IMR-90 (cell line): Measurements from ENCODE around the gene SYNM. TPM values are rescaled to one million over a fixed set of nuclear protein-coding genes. Genes with fewer than 3 reads are reported as not detected.

ENCODE experiments used
- polyA plus RNA-seq, 3 experiments: library from polyadenylated mRNA; depleted of rRNA; stranded (reverse); fragments of >200 nt; gene quantifications; 2 replicates each; pipeline ENCODE4 v1.2.3, GENCODE V29; 2012; ENCODE audit warnings: low replicate concordance in 1 of 3
- total RNA-seq: library from RNA; depleted of rRNA; stranded (reverse); fragments of >200 nt; gene quantifications from 2 replicates; pipeline ENCODE4 v1.2.3, GENCODE V29; 2012; rRNA removed

SYNM gene
- total and polyA plus RNA-seq, 2 of the 4 experiments (the other 2 are of a cell fraction), result 2.1 to 3.4 TPM

Other genes with a start within 250 kb of the SYNM start
- not detected in 2 replicates for gene PGPEP1L, start 97.3 kb upstream of the SYNM start, total RNA-seq
- gene PGPEP1L, start 97.3 kb upstream of the SYNM start, polyA plus RNA-seq (2012; rRNA removed), result not detected in 2 replicates
- gene TTC23, start 144.5 kb downstream of the SYNM start, total RNA-seq, result 28.3 and 29.8 TPM in 2 replicates
- 5.2 and 7.8 TPM in 2 replicates for gene TTC23, start 144.5 kb downstream of the SYNM start, polyA plus RNA-seq (2012; rRNA removed)
- gene LRRC28, start 146.4 kb downstream of the SYNM start, total RNA-seq, result 17.5 and 21.1 TPM in 2 replicates
- 10.3 and 12.7 TPM in 2 replicates for gene LRRC28, start 146.4 kb downstream of the SYNM start, polyA plus RNA-seq (2012; rRNA removed)